HG02588 (cell line): ENCODE results near the gene RGL1.
"Not testable (repeated sequence)": the region's sequence is repeated elsewhere in the genome, so short reads cannot be mapped to it uniquely, and the experiment has no call there.

ENCODE experiments used
- ATAC-seq: cut with Tn5 transposase; IDR thresholded peaks from one replicate; pipeline ENCODE4 v1.9.1; 2021; ENCODE audit warnings: mild to moderate bottlenecking, moderate library complexity; ENCODE audit not compliant: unreplicated experiment

RGL1 gene

GRCh38 chr1:183804916-183805841, at the start of gene RGL1:
TSS of gene RGL1 (plus strand) at chr1:183805120. CDS start at chr1:183805298, 178 bp downstream.
- peak; percentile 64 for ATAC-seq

DNA sequence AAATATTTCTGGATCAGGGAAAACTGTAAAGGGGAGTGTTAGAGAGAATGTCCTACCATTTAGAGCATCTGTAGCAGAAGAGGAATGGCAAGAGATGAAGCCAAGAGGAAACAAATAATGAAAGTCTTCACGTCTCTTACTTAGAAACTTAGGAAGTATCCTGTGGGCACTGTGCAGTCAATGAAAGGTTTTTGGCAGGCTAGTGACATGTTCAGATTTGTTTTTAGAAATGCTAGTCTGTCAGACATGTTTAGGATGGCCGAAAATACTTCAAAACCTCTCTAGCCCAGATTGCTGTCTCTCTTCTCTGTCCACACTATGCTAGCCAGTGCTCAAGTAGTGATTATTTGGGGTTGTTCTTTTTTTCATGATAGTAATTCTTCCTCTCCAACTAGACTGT, 48.6 kb upstream of the RGL1 start:
- ATAC-seq = no peak

DNA sequence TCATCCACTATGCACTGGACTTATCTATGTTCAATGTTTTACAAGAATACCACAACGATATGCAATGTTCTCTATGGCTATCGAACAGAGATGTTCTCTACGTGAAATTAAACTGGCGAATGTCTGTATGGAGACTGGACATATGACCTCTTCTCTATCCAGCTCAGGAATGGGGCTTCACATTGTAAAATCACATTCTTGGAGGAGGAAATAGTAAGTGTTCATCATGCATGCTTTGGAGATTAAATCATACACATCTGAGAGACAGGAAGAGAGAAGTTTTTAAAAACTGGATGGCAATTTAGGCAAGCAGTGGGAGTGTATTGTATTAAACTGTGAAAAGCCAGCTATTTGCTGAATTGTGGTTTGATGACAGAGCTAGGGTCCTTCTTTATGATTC, 47.9 kb upstream of the RGL1 start:
- ATAC-seq = no peak

DNA sequence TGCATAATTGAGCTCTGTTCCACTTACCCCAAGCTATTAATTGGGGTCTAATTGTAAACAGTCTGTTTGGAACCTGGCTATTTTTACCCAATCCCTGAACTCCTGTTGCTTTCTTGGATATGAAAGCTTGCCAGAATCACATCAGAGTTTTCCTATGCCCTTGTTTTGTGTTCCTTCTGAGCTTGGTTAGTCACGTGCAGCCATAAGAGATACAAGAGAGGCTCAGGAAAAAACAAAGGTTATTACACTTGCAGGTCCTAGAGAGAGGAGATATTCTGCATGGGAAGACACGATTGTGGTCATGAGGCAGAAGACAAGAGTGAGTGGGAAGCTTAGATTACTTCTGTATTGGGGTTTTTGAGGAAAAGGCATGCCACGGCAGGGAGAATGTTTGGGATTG, 46.0 kb upstream of the RGL1 start:
- ATAC-seq = no peak

GRCh38 chr1:183760661-183761060, 44.3 kb upstream of the RGL1 start:
- ATAC-seq = no peak

- no peak for ATAC-seq
Observed at GRCh38 chr1:183761871-183762270, 43.0 kb upstream of the RGL1 start.

DNA sequence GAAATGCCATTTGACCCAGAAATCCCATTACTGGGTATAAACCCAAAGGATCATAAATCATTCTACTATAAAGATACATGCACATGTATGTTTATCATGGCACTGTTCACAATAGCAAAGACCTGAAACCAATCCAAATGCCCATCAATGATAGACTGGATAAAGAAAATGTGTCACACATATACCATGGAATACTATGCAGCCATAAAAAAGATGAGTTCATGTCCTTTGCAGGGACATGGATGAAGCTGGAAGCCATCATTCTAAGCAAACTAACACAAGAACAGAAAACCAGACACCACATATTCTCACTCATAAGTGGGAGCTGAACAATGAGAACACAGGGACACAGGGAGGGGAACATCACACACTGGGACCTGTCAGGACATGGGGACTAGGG, 42.1 kb upstream of the RGL1 start:
- not testable (repeated sequence) for ATAC-seq

- no peak for ATAC-seq
Observed at GRCh38 chr1:183764981-183765380, 39.9 kb upstream of the RGL1 start.

- ATAC-seq = no peak
Observed at GRCh38 chr1:183769956-183770815, 34.7 kb upstream of the RGL1 start.

DNA sequence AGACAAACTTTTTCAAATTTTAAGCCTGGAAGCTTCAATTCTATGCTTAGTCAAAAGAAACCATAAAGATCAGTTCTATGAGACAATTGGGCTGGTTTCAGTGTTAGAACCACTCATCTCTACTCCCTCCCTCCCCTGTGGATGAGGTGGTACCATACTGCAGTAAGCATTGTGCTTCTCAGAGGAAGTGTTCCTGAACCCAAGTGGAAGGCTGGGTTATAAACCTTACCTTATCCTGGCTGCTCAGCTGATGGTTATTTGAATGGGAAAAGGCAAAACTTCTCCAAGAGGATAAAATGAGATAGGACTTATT, 34.1 kb upstream of the RGL1 start:
- no peak for ATAC-seq

- no peak for ATAC-seq
Observed at GRCh38 chr1:183773482-183774274, 31.2 kb upstream of the RGL1 start.

- no peak for ATAC-seq
Observed at GRCh38 chr1:183774938-183775337, 30.0 kb upstream of the RGL1 start.

DNA sequence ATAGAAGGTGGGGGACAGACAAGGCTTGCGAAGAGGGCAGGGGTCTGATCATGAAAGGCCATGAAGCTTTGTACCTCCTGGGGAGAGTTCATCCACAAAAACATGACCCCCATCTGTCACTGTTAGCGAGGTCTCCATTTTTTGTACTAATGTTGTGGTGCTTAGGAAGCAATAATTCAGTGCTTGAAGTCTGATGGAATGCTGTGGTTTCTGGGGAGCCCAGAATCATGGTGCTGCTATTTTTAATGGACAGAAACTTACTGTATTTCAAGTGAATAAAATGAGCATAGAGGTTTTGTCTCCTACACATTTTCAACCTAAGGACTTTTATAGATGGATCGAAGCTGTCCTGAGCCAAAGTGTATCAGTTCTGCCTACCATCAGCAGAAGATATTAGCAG, 28.2 kb upstream of the RGL1 start:
- ATAC-seq = no peak

- no peak for ATAC-seq
Observed at GRCh38 chr1:183777328-183777727, 27.6 kb upstream of the RGL1 start.

GRCh38 chr1:183778045-183778444, 26.9 kb upstream of the RGL1 start:
- no peak for ATAC-seq

GRCh38 chr1:183778568-183779433, 26.1 kb upstream of the RGL1 start:
- no peak for ATAC-seq

- no peak for ATAC-seq
Observed at GRCh38 chr1:183780159-183780558, 24.8 kb upstream of the RGL1 start.

GRCh38 chr1:183780757-183781156, 24.2 kb upstream of the RGL1 start:
- ATAC-seq = no peak

DNA sequence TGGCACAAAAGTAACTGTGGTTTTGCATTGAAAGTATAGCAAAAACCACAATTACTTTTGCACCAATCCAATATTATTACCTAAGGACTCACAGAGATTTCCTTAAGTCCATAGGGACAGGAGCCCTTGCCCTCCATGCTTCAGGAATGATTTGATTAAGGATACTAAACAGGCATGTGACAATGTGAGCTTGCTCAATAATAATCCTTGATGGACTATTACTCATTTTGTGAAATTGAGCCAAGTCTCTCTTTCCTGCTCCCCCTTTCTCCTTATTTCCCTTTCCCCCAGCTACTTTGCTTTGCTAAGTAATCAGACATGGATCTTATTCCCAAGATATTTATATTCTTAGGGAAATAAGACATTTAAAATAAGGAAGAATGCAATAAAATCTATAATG, 21.6 kb upstream of the RGL1 start:
- no peak for ATAC-seq
